NCI-H524 (cell line): ENCODE measurements around the gene COX7C.
"Not testable (repeated sequence)": the region's sequence is repeated elsewhere in the genome, so short reads cannot be mapped to it uniquely, and the experiment has no call there.

Experiments
- DNase-seq, 2 experiments: peaks; one replicate each; lab custom pipeline; 2025; lab: John Stamatoyannopoulos, UW

COX7C gene

GRCh38 chr5:86617756-86618576, at the start of gene COX7C:
Gene COX7C, plus strand, starts transcription at chr5:86617941. Its CDS starts 115 bp downstream, at chr5:86618056.
- peak; percentile 92 to 95 for DNase-seq

- not testable (repeated sequence) for DNase-seq
These were observed 48.0 kb upstream of the COX7C start for GRCh38 chr5:86569522-86570426.

DNA sequence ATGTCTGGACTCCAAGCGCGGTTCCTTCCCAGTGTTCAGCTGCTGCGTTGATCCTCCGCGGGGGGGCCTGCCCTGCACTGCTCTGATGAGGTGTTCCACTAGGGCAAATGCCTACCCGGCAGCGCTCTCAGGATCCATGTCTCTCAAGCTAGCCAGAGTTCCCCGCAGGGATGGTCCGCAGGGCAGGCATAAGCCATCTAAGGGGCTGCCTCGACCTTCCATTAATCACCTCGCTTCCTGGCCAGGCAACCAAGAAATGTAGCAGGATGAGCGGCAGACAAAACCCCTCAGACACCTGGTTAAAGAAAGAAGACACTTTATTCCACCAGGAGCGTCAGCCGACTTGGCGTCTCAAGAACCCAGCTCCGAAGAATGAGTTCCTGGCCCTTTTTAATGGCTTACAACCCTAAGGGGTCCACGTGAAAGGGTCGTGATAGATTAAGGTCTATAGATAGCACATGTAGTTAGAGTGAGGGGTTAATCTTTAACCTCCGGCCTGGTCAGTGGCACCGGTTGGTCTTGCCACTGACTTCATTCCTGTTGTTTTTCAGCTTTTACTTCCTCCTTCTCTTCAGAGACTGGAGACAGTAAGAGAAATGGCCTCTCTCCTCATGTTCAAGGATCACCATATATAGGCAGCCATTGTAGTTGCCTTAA, 47.2 kb upstream of the COX7C start:
- DNase-seq: no peak

- DNase-seq: not testable (repeated sequence)
These were observed 46.6 kb upstream of the COX7C start for GRCh38 chr5:86571109-86571508.

DNA sequence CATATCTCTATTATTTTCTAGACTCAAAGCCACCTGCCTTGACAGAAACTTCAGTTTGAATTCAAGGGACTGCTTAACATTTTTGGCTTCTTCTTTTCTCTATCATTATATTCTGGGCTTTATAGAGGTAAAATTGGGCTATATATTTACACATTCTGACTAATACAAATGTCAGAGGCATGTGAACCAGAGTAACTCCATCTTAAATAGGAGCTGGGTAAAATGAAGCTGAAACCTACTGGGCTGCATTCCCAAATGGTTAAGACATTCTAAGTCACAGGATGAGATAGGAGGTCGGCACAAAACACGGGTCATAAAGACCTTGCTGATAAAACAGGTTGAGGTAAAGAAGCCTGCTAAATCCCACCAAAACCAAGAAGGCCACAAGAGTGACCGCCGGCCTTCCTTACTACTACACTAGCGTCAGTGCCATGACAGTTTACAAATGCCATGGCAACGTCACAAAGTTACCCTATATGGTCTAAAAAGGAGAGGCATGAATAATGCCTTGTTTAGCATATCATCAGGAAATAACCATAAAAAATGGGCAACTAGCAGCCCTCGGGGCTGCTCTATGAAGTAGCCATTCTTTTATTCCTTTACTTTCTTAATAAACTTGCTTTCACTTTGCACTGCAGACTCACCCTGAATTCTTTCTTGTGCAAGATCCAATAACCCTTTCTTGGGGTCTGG, 44.8 kb upstream of the COX7C start:
- no peak for DNase-seq

DNA sequence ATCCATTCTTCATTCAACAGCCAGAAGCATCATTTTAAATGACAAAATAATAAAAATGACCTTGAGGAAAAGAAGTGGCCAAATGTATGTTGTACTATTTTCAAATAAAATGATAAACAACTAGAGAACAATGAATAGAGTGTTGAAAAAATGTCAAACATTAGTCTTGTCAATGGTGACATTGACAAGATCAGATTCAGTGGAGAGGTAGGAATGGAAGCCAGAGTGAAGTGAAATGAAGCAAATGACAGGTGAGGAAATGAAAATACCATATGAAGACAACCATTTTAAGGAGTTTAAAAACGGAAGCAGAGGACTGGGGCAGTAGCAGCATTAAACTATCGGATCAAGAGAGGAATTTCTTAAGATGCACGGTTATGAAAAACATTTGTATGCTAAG, 38.2 kb upstream of the COX7C start:
- DNase-seq: no peak

DNA sequence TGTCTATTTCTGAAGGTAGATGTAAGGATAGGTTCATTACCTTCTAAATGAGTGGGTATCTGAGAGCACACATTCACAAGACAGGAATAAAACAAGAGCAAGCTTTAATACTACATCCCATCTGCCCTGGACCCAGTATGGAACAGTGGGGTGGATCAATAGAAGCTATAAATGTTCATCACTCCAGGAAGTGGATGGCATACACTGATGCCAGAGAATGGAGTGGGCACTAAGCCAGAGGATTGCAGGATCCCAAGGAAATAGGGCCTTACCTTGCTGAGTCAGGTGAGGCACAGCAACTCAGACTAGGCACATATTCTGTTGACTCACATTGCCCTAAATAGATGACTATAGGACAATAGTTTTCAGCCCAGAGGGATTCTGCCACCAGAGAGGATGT, 21.3 kb upstream of the COX7C start:
- DNase-seq: no peak

- no peak for DNase-seq
These were observed 11.9 kb upstream of the COX7C start for GRCh38 chr5:86605881-86606280.

DNA sequence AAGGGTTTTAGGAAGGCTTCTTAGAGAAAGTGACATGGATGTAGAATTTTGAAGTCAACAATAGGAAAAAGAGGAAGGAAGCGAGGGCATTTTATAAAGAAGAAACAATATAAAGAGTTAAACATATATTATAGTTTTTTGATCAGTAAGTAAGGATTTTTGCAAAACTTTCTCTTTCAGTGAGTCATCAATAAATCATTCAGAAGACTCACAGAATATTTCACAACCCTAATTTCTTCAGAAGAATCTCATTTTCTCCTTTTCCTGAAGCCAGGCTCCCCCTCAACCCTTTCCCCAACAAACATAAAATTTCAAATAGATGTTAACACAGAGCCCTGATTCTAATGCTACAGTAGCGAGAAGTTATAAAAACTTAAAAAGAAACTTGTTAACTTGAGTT, 4.3 kb upstream of the COX7C start:
- no peak for DNase-seq

GRCh38 chr5:86617309-86617755, 409 bp upstream of the COX7C start:
- no peak for DNase-seq

DNA sequence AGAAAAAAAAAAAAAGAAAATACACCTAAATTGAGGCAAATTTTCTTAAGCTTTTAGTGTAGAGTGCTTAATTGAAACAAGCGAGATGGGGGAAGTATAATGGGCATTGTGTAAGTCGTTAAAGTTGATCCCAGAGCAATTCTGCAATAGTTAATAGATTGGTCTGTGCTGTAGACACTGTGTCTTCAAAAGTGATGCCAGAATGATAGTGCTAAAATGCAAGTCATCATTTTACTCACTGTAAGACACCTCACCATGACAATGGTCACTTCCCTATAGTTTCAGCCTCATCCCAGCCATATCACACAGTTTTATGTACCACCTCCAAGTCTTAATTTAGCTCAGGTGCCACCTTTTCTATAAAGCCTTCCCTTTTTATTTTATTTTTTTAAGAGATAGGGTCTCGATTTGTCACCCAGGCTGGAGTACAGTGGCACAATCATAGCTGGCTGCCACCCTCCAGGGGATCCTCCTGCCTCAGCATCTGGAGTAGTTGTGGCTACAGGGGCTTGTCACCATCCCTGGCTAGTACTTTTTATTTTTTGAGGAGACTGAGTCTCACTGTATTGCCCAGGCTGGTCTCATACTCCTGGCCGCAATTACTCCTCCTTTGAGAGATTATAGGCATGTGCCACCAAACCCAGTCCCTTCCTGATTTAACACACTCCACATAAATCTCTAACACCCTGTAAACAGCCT, 6.2 kb downstream of the COX7C start:
- no peak for DNase-seq

DNA sequence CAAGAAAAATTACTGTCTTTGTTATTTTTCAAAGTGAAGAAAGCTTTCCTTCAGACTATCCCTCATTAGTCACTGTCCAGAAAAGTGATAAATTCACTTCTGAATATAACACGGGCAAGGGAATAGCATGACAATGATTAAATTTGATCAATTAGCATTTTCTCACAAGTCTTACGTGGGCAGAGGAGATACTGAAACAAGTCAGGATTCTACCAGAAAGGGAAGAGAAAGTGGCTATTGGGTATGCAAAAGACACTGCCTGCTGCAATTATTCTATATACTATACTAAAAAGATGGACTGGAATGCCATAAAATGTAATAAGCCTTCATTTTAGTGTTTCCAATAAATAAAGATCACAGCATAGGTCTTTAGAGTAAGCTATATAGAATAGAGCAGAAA, 7.4 kb downstream of the COX7C start:
- DNase-seq: no peak

GRCh38 chr5:86626149-86626548, 8.4 kb downstream of the COX7C start:
- DNase-seq: no peak

- no peak for DNase-seq
These were observed 13.4 kb downstream of the COX7C start for GRCh38 chr5:86631165-86631564.

- DNase-seq: no peak
These were observed 23.3 kb downstream of the COX7C start for GRCh38 chr5:86640998-86641397.

GRCh38 chr5:86644843-86645242, 27.1 kb downstream of the COX7C start:
- DNase-seq: no peak

DNA sequence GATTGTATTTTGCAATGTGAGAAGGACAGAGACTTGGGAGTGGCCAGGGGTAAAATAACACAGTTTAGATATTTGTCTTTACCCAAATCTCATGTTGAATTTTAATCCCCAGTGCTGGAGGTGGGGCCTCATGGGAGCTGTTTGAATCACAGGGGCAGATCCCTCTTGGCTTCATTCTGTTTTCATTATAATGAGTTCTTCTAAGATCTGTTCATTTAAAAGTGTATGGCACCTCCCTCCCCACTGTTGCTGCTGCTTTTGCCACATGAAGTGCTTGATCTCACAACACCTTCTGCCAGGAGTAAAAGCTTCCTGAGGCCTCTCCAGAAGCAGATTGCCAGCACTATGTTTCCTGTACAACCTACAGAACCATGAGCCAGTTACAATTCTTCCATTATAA, 28.1 kb downstream of the COX7C start:
- DNase-seq: no peak

DNA sequence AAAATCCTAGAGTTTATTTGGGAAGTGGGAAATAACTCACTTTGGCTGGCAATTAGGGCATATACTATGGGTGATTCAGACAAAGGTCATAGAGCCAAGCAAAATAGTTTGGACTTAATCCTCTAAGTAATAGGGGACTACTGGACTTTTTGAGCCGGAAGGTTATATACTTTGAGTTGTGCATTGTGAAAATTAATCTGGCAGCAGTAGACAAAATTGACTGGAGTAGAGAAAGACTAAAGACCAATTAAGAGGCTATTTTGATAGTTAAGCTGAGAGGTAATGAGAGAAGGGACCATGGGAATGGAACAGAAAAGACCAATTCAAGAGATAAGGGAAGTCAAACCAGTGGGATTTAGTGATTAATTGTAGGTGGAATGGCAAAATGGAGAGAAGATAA, 28.9 kb downstream of the COX7C start:
- DNase-seq: no peak

- DNase-seq: no peak
These were observed 32.2 kb downstream of the COX7C start for GRCh38 chr5:86649832-86650505.

DNA sequence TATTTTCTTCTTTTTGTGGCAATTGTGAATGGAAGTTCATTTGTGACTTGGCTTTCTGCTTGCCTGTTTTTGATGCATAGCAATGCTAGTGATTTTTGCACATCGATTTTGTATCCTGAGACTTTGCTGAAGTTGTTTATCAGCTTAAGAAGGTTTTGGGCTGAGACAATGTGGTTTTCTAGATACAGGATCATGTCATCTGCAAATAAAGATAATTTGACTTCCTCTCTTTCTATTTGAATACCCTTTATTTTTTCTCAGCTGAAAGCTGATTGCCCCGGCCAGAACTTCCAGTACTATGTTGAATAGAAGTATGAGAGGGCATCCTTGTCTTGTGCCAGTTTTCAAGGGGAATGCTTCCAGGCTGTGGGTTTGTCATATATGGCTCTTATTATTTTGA, 43.0 kb downstream of the COX7C start:
- DNase-seq: not testable (repeated sequence)

DNA sequence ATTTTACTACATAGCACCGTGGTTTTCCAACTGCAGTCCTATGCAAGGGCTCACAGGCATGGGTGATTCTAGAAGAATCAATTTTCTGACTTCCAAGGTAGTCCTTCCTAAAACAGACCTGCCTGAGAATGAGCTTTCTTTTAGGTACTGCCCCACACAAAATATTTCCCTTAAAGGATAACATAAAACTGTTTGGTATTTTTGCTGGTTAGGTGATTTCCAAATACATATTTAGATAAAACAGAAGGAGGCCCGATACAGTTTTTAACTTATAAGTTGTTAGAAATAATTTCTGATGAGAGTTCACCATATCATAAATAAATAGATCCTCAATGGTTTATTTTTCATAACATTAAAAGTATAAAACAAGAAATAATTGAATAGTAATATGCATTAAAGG, 46.4 kb downstream of the COX7C start:
- DNase-seq: no peak
